ENCODE data around the gene STAT5B.

The STAT5B gene

GRCh38 chr17:42177684-42178083, 98.5 kb downstream of the STAT5B start:
- H3K27me3 ChIP-seq (replicated peaks; ENCODE audit: control insufficient read depth, insufficient read depth, low read length), result no peaks in the 10 kb centered on the region
- H3K36me3 ChIP-seq (ENCODE audit: control insufficient read depth, insufficient read depth, low read length), result no peaks in the 10 kb centered on the region
- no peak for DNase-seq (ENCODE audit: extremely low read depth, insufficient read length)
- no peak for TF ChIP-seq CTCF (IDR thresholded peaks at IDR 0.05; ENCODE audit: insufficient read depth, low read length, poor library complexity, severe bottlenecking)
- no peak overlapping the region for H3K4me3 ChIP-seq (replicated peaks; ENCODE audit: low read depth, low read length)

- Histone ChIP-seq H3K27me3 (replicated peaks; ENCODE audit: control insufficient read depth, insufficient read depth, low read length) (no peaks in the 10 kb centered on the region), H3K36me3 (ENCODE audit: control insufficient read depth, insufficient read depth, low read length) (no peaks in the 10 kb centered on the region), H3K4me3 (replicated peaks; ENCODE audit: low read depth, low read length) (no peak overlapping the region)
- DNase-seq (ENCODE audit: extremely low read depth, insufficient read length), result no peak
- TF ChIP-seq CTCF (IDR thresholded peaks at IDR 0.05; ENCODE audit: insufficient read depth, low read length, poor library complexity, severe bottlenecking), result no peak
Measured at GRCh38 chr17:42174126-42174783, 101.9 kb downstream of the STAT5B start.

GRCh38 chr17:42171831-42172230, 104.4 kb downstream of the STAT5B start:
- H3K4me3 ChIP-seq (replicated peaks; ENCODE audit: low read depth, low read length), result no peak overlapping the region
- DNase-seq (ENCODE audit: extremely low read depth, insufficient read length), result no peak
- H3K27me3 ChIP-seq (replicated peaks; ENCODE audit: control insufficient read depth, insufficient read depth, low read length), result no peaks in the 10 kb centered on the region
- no peaks in the 10 kb centered on the region for H3K36me3 ChIP-seq (ENCODE audit: control insufficient read depth, insufficient read depth, low read length)
- TF ChIP-seq CTCF (IDR thresholded peaks at IDR 0.05; ENCODE audit: insufficient read depth, low read length, poor library complexity, severe bottlenecking), result no peak

GRCh38 chr17:42169351-42169750, 106.8 kb downstream of the STAT5B start:
- H3K27me3 ChIP-seq (replicated peaks; ENCODE audit: control insufficient read depth, insufficient read depth, low read length), result no peaks in the 10 kb centered on the region
- no peak for DNase-seq (ENCODE audit: extremely low read depth, insufficient read length)
- H3K36me3 ChIP-seq (ENCODE audit: control insufficient read depth, insufficient read depth, low read length), result no peaks in the 10 kb centered on the region
- H3K4me3 ChIP-seq (replicated peaks; ENCODE audit: low read depth, low read length), result no peak overlapping the region
- TF ChIP-seq CTCF (IDR thresholded peaks at IDR 0.05; ENCODE audit: insufficient read depth, low read length, poor library complexity, severe bottlenecking), result no peak

- DNase-seq (ENCODE audit: extremely low read depth, insufficient read length), result no peak
- no peak for TF ChIP-seq CTCF (IDR thresholded peaks at IDR 0.05; ENCODE audit: insufficient read depth, low read length, poor library complexity, severe bottlenecking)
- Histone ChIP-seq H3K36me3 (ENCODE audit: control insufficient read depth, insufficient read depth, low read length) (no peaks in the 10 kb centered on the region), H3K4me3 (replicated peaks; ENCODE audit: low read depth, low read length) (no peak overlapping the region), H3K27me3 (replicated peaks; ENCODE audit: control insufficient read depth, insufficient read depth, low read length) (no peaks in the 10 kb centered on the region)
Measured at GRCh38 chr17:42167807-42168206, 108.4 kb downstream of the STAT5B start.

All from GM06990 (cell line).